Measurements from ENCODE around the gene TSPO2. TPM values are rescaled to one million over a fixed set of nuclear protein-coding genes. Genes with fewer than 3 reads are reported as not detected.

TSPO2 gene
- total and polyA plus RNA-seq, 2 of the 13 experiments (the other 11 are each of a cell fraction or from before 2014, with no cell fraction given), result 0.55 TPM; not detected in 1

DNA sequence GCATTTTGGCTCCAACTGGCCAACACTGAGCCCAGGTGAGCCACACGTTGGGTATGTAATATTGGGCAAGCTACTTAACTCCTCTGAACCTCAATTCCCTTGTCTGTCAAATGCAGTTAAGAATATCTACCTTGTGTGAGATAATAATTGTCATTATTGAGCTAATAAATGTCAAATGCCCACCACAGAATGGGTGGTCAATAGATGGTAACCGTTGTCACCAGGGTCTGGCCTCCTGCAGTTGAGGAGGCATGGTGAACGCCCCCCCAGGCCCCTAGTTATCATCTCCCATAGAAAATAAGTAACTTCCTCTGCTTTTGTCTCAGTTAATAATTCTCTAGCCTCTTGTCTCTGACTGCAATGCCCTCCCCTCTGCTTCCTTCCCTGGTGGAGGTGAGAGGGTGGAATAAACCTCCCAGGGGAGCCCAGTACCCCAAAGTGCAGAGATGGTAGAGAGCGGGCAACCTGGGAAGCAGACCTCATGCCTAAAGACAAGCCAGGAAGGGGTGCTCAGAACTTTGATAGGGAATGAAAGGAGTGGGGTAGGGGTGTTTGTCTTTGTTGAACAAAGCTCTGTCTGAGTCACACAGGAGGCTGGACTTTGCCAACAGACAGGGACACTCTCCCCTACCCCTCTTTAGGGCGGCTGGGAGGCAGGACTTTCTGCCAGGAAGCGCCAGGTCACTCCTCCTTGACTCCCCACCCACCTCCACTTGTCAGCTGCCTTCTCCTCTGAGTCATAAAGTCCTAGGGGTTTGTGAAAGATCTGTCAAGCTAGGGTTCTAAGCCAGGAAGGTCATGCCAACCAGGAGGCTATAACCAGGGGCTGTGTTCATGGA lies 1.9 kb upstream of the TSPO2 start (continued):
- TF ChIP-seq HCFC1 (IDR thresholded peaks at IDR 0.05; ENCODE audit: low read depth, low read length) (no peak), RAD21 (CRISPR knock-in tag; IDR thresholded peaks at IDR 0.05) (no peak), POGK (CRISPR knock-in tag; conservative IDR thresholded peaks at IDR 0.05) (peak; percentile 12; the same call in 1 of the 2 replicates), ONECUT2 (CRISPR knock-in tag; IDR thresholded peaks at IDR 0.05) (0 out of 2 replicates have a peak, but pooled peaks have one; percentile 14), ZBTB4 (CRISPR knock-in tag; IDR thresholded peaks at IDR 0.05; ENCODE audit: borderline replicate concordance) (no peak), CHD4 (IDR thresholded peaks at IDR 0.05; ENCODE audit: borderline replicate concordance, low read length) (peak; percentile 74; the same call in 1 of the 2 replicates), EHMT2 (IDR thresholded peaks at IDR 0.05; ENCODE audit: borderline replicate concordance, low read depth, low read length) (0 out of 2 replicates have a peak, but pooled peaks have one; percentile 50), ZNF749 (CRISPR knock-in tag; IDR thresholded peaks at IDR 0.05; ENCODE audit: borderline replicate concordance) (peak; percentile 66; the same call in 1 of the 2 replicates), MEF2D (CRISPR knock-in tag; IDR thresholded peaks at IDR 0.05) (peak; percentile 90), NR2C2 (CRISPR knock-in tag; IDR thresholded peaks at IDR 0.05; ENCODE audit: borderline replicate concordance) (peak; percentile 43; the same call in 1 of the 2 replicates), ZFP1 (CRISPR knock-in tag; IDR thresholded peaks at IDR 0.05) (peak; percentile 72), ZSCAN25 (CRISPR knock-in tag; IDR thresholded peaks at IDR 0.05) (peak; percentile 99), HOMEZ (CRISPR knock-in tag; IDR thresholded peaks at IDR 0.05; ENCODE audit: low read depth) (peak; percentile 94), ZNF460 (CRISPR knock-in tag; IDR thresholded peaks at IDR 0.05; ENCODE audit: borderline replicate concordance) (no peak)
- TF ChIP-seq, protein P1, sequence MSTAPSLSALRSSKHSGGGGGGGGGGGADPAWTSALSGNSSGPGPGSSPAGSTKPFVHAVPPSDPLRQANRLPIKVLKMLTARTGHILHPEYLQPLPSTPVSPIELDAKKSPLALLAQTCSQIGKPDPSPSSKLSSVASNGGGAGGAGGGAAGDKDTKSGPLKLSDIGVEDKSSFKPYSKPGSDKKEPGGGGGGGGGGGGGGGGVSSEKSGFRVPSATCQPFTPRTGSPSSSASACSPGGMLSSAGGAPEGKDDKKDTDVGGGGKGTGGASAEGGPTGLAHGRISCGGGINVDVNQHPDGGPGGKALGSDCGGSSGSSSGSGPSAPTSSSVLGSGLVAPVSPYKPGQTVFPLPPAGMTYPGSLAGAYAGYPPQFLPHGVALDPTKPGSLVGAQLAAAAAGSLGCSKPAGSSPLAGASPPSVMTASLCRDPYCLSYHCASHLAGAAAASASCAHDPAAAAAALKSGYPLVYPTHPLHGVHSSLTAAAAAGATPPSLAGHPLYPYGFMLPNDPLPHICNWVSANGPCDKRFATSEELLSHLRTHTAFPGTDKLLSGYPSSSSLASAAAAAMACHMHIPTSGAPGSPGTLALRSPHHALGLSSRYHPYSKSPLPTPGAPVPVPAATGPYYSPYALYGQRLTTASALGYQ (CRISPR knock-in tag; IDR thresholded peaks at IDR 0.05), result peak; percentile 44; the same call in 1 of the 2 replicates
- TF ChIP-seq, protein P2, sequence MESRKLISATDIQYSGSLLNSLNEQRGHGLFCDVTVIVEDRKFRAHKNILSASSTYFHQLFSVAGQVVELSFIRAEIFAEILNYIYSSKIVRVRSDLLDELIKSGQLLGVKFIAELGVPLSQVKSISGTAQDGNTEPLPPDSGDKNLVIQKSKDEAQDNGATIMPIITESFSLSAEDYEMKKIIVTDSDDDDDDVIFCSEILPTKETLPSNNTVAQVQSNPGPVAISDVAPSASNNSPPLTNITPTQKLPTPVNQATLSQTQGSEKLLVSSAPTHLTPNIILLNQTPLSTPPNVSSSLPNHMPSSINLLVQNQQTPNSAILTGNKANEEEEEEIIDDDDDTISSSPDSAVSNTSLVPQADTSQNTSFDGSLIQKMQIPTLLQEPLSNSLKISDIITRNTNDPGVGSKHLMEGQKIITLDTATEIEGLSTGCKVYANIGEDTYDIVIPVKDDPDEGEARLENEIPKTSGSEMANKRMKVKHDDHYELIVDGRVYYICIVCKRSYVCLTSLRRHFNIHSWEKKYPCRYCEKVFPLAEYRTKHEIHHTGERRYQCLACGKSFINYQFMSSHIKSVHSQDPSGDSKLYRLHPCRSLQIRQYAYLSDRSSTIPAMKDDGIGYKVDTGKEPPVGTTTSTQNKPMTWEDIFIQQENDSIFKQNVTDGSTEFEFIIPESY (CRISPR knock-in tag; IDR thresholded peaks at IDR 0.05), result no peak

All from HepG2 (cell line).